Measurements from ENCODE around the gene CD44. TPM values are rescaled to one million over a fixed set of nuclear protein-coding genes. Genes with fewer than 3 reads are reported as not detected.

CD44 gene
- total and polyA plus RNA-seq, 4 donors: 4.1 to 26.9 (median 14.6) TPM

- Histone ChIP-seq H3K4me3 (ENCODE audit: low read depth in 1 of 3, low read length in 3 of 3) (no peak overlapping the region), H3K36me3 (ENCODE audit: control insufficient read depth in 4 of 4, insufficient read depth in 3 of 4, low read depth in 1 of 4, low read length in 3 of 4) (no peaks in the 10 kb centered on the region), H3K9ac (ENCODE audit: low read depth in 1 of 2, low read length in 2 of 2) (no peak overlapping the region), H3K9me3 (ENCODE audit: control insufficient read depth in 4 of 4, low read length in 3 of 4) (no peaks in the 10 kb centered on the region), H3K27ac (ENCODE audit: low read depth in 1 of 2, low read length in 2 of 2) (no peak overlapping the region), H3K4me1 (ENCODE audit: control insufficient read depth in 4 of 4, insufficient read depth in 4 of 4, low read length in 3 of 4) (peaks cover 0 to 7% (median 1%) of the 10 kb centered on the region in 4 donors), H3K27me3 (ENCODE audit: control insufficient read depth in 4 of 4, insufficient read depth in 4 of 4, low read length in 3 of 4) (no peaks in the 10 kb centered on the region)
- WGBS: 53% methylated on average over 15 of the region's 15 CpGs
- DNase-seq (ENCODE audit: low spot score): peak; percentile 48
- no peak for TF ChIP-seq HNF4G (IDR thresholded peaks at IDR 0.05)
- TF ChIP-seq RXRA (IDR thresholded peaks at IDR 0.05): peak in 1 of 2 donors; percentile 12
- no peak for TF ChIP-seq GABPA (IDR thresholded peaks at IDR 0.05 in 1 of 2, conservative IDR thresholded peaks at IDR 0.05 in 1 of 2)
- TF ChIP-seq CTCF (IDR thresholded peaks at IDR 0.05; ENCODE audit: low read depth, low read length, missing input control): peak; percentile 68
- peak; percentile 91 to 98 for TF ChIP-seq RAD21 (IDR thresholded peaks at IDR 0.05)
Observed at GRCh38 chr11:35237860-35238715, 99.1 kb downstream of the CD44 start.

- 81% methylated on average over 1 of the region's 1 CpG for WGBS
Observed at GRCh38 chr11:35238882-35239281, 99.9 kb downstream of the CD44 start.

GRCh38 chr11:35239471-35240075 is 100.6 kb downstream of the CD44 start:
- no peak overlapping the region for H3K4me3 ChIP-seq (ENCODE audit: low read depth in 1 of 3, low read length in 3 of 3)
- DNase-seq (ENCODE audit: low spot score): no peak
- H3K4me1 ChIP-seq (ENCODE audit: control insufficient read depth in 4 of 4, insufficient read depth in 4 of 4, low read length in 3 of 4): peaks cover 0 to 7% (median 1%) of the 10 kb centered on the region in 4 donors
- no peaks in the 10 kb centered on the region for H3K36me3 ChIP-seq (ENCODE audit: control insufficient read depth in 4 of 4, insufficient read depth in 3 of 4, low read depth in 1 of 4, low read length in 3 of 4)
- no peaks in the 10 kb centered on the region for H3K27me3 ChIP-seq (ENCODE audit: control insufficient read depth in 4 of 4, insufficient read depth in 4 of 4, low read length in 3 of 4)
- no peak overlapping the region for H3K27ac ChIP-seq (ENCODE audit: low read depth in 1 of 2, low read length in 2 of 2)
- no peak overlapping the region for H3K9ac ChIP-seq (ENCODE audit: low read depth in 1 of 2, low read length in 2 of 2)
- no peak for TF ChIP-seq RAD21 (IDR thresholded peaks at IDR 0.05)
- TF ChIP-seq TAF1 (conservative IDR thresholded peaks at IDR 0.05): no peak
- no peak for TF ChIP-seq FOXA1 (IDR thresholded peaks at IDR 0.05)
- TF ChIP-seq REST (IDR thresholded peaks at IDR 0.05): no peak
- no peak for TF ChIP-seq ZBTB33 (IDR thresholded peaks at IDR 0.05)
- TF ChIP-seq RXRA (IDR thresholded peaks at IDR 0.05): no peak
- WGBS: 69% methylated on average over 4 of the region's 4 CpGs
- no peaks in the 10 kb centered on the region for H3K9me3 ChIP-seq (ENCODE audit: control insufficient read depth in 4 of 4, low read length in 3 of 4)

More at GRCh38 chr11:35238882-35239281, 99.9 kb downstream of the CD44 start:
- H3K4me1 ChIP-seq (ENCODE audit: control insufficient read depth in 4 of 4, insufficient read depth in 4 of 4, low read length in 3 of 4): peaks cover 0 to 7% (median 1%) of the 10 kb centered on the region in 4 donors
- no peaks in the 10 kb centered on the region for H3K27me3 ChIP-seq (ENCODE audit: control insufficient read depth in 4 of 4, insufficient read depth in 4 of 4, low read length in 3 of 4)
- H3K9ac ChIP-seq (ENCODE audit: low read depth in 1 of 2, low read length in 2 of 2): no peak overlapping the region
- H3K36me3 ChIP-seq (ENCODE audit: control insufficient read depth in 4 of 4, insufficient read depth in 3 of 4, low read depth in 1 of 4, low read length in 3 of 4): no peaks in the 10 kb centered on the region
- H3K9me3 ChIP-seq (ENCODE audit: control insufficient read depth in 4 of 4, low read length in 3 of 4): no peaks in the 10 kb centered on the region
- H3K4me3 ChIP-seq (ENCODE audit: low read depth in 1 of 3, low read length in 3 of 3): no peak overlapping the region
- no peak overlapping the region for H3K27ac ChIP-seq (ENCODE audit: low read depth in 1 of 2, low read length in 2 of 2)
- DNase-seq (ENCODE audit: low spot score): no peak
- TF ChIP-seq FOXA2 (IDR thresholded peaks at IDR 0.05) (peak; percentile 33), FOXA1 (IDR thresholded peaks at IDR 0.05) (peak; percentile 12), ZBTB33 (IDR thresholded peaks at IDR 0.05) (no peak)
